ENCODE measurements around the gene SHANK1. TPM values are rescaled to one million over a fixed set of nuclear protein-coding genes. Genes with fewer than 3 reads are reported as not detected.

The SHANK1 gene
- total and polyA plus RNA-seq, 2 donors (not counting 3 experiments of a cell fraction or from before 2014, with no cell fraction given) = 0.66 to 1.9 TPM

DNA sequence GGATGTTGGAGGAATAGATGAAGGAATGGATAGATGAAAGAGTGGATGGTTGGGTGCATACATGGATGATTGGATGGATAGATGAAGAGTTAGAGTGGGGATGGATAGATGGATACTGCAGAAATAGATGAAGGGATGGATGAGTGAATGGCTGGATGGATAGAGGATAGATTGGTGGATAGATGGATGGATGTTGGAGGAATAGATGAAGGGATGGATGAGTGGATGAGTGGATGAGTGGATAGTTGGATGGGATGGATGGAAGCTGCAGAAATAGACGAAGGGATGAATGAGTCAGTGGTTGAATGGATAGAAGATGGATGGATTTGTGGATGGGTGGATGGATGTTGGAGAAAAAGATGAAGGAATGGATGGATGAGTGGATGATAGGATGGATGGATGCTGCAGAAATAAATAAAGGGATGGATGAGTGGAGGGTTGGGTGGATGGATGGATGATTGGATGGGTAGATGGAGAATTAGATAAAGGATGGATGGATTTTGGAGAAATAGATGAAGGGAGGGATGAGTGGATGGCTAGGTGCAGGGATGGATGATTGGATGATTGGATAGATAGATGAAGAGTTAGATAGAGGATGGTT is 75.2 kb downstream of the SHANK1 start:
- Histone ChIP-seq H3K9ac (replicated peaks; ENCODE audit: extremely low read depth, insufficient read depth, low read length) (no peak overlapping the region), H3K27ac (ENCODE audit: insufficient read depth, low read depth, low read length) (no peak overlapping the region), H3K4me1 (ENCODE audit: control insufficient read depth, extremely low read depth, insufficient read depth, low read length) (no peaks in the 10 kb centered on the region), H3K79me2 (ENCODE audit: control insufficient read depth, insufficient read depth, low read length) (no peaks in the 10 kb centered on the region), H3K36me3 (ENCODE audit: control insufficient read depth in 2 of 2, extremely low read depth in 1 of 2, insufficient read depth in 2 of 2, low read length in 2 of 2) (no peaks in the 10 kb centered on the region), H3K9me3 (replicated peaks; ENCODE audit: control insufficient read depth, insufficient read depth, low read length) (no peaks in the 10 kb centered on the region), H3K4me3 (replicated peaks in 1 of 3; ENCODE audit: insufficient read depth in 1 of 3, low read depth in 1 of 3, low read length in 3 of 3) (no peak overlapping the region), H4K20me1 (replicated peaks; ENCODE audit: control insufficient read depth, extremely low read depth, insufficient read depth, low read length) (no peaks in the 10 kb centered on the region), H3K4me2 (ENCODE audit: insufficient read depth, low read length) (no peak overlapping the region), H2AFZ (ENCODE audit: low read depth, low read length) (no peak overlapping the region), H3K9me1 (replicated peaks; ENCODE audit: control insufficient read depth, extremely low read depth, insufficient read depth, low read length) (no peaks in the 10 kb centered on the region), H3K27me3 (ENCODE audit: control insufficient read depth in 2 of 2, insufficient read depth in 2 of 2, low read length in 2 of 2) (peaks cover 5 to 7% of the 10 kb centered on the region in 2 experiments)
- TF ChIP-seq MYC (IDR thresholded peaks at IDR 0.05; ENCODE audit: low read depth, low read length) (no peak), POLR2A (IDR thresholded peaks at IDR 0.05; ENCODE audit: low read depth, low read length) (no peak), EZH2 (IDR thresholded peaks at IDR 0.05; ENCODE audit: borderline replicate concordance, low read depth, low read length, severe bottlenecking) (no peak), FOS (IDR thresholded peaks at IDR 0.05; ENCODE audit: borderline replicate concordance, insufficient read depth, low read length) (no peak), POLR2AphosphoS5 (IDR thresholded peaks at IDR 0.05; ENCODE audit: insufficient read depth, low read depth, low read length) (no peak), GATA2 (IDR thresholded peaks at IDR 0.05; ENCODE audit: insufficient read depth, insufficient read length, low read depth, low read length) (no peak), JUN (IDR thresholded peaks at IDR 0.05; ENCODE audit: borderline replicate concordance, insufficient read depth, insufficient read length, low read depth) (no peak)
- TF ChIP-seq, protein P1, sequence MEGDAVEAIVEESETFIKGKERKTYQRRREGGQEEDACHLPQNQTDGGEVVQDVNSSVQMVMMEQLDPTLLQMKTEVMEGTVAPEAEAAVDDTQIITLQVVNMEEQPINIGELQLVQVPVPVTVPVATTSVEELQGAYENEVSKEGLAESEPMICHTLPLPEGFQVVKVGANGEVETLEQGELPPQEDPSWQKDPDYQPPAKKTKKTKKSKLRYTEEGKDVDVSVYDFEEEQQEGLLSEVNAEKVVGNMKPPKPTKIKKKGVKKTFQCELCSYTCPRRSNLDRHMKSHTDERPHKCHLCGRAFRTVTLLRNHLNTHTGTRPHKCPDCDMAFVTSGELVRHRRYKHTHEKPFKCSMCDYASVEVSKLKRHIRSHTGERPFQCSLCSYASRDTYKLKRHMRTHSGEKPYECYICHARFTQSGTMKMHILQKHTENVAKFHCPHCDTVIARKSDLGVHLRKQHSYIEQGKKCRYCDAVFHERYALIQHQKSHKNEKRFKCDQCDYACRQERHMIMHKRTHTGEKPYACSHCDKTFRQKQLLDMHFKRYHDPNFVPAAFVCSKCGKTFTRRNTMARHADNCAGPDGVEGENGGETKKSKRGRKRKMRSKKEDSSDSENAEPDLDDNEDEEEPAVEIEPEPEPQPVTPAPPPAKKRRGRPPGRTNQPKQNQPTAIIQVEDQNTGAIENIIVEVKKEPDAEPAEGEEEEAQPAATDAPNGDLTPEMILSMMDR (IDR thresholded peaks at IDR 0.05; ENCODE audit: extremely low read depth in 1 of 2, insufficient read depth in 1 of 2, low read depth in 1 of 2, low read length in 2 of 2) = no peak
- TF ChIP-seq, protein P2, sequence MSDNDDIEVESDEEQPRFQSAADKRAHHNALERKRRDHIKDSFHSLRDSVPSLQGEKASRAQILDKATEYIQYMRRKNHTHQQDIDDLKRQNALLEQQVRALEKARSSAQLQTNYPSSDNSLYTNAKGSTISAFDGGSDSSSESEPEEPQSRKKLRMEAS (IDR thresholded peaks at IDR 0.05; ENCODE audit: insufficient read depth, insufficient read length) = no peak
- BruUV-seq (replicated peaks) = no TSS peak
- ChIA-PET POLR2A (no interaction called here), CTCF (no interaction called here)
- DNase-seq (ENCODE audit: low read depth, low spot score) (no peak), FAIRE-seq (no peak)
- intact Hi-C loops (cut with micrococcal nuclease) = no loop called here
- dilution Hi-C loops (cut with MboI; ENCODE audit: extremely low pct_ligation_motif_present, low sequenced_read_pairs) = no loop called here

Data from endothelial cell of umbilical vein (primary cell).